ENCODE results near the gene NEK4.

Gene NEK4

DNA sequence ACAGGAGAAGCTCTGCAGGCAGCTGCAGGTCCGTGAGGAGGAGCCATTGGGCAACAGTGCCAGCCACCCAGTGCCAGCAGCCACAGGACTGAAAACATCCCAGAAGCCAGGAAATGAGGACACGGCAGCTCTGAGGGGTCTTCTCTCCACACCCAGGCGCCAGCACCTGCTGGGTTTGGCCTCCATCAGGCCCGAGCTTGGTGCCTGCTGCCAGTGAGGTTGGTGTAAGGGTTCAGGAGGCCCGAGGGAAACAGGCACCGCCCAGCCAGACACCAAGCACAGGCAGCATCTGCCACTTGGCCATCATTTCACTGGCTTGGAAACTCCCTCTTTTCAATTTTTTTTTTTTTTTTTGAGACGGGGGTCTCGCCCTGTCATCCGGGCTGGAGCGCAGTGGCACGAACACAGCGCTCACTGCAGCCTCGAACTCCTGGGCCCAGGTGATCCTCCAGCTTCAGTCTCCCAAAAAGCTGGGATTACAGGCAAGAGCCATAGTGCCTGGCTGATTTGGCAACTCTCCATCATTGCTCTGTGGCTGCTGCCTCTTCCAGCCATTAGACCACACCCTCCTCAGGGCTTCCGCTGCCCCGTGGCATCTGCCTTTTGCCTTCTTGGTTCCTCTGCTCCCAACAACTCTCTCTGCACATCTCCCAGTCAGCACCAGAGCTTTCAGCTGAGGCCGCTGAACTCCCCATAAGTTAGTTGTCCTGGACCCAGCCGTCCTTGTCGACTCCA is 22.4 kb upstream of the NEK4 start:
- DNase-seq, result peak; percentile 70

DNA sequence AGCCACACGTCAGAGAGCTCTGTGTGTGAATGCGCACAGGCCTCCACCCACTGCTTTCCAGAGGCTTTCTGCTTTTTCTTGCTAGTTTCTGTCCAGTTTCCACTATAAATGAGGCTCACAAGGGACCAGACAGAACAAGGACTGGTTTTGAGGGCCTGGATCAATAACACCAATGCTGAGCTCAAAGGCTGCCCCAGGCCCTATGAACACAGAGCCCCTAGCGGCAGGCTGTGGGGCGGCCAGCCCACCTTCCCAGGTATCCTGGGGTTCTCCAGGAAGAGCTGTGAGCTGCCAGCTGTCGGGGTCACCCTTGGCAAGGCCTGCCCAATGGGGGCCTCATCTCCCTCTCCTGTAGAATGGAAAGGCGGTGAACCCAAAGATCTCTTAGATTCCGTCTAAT is 21.7 kb upstream of the NEK4 start:
- no peak for DNase-seq

DNA sequence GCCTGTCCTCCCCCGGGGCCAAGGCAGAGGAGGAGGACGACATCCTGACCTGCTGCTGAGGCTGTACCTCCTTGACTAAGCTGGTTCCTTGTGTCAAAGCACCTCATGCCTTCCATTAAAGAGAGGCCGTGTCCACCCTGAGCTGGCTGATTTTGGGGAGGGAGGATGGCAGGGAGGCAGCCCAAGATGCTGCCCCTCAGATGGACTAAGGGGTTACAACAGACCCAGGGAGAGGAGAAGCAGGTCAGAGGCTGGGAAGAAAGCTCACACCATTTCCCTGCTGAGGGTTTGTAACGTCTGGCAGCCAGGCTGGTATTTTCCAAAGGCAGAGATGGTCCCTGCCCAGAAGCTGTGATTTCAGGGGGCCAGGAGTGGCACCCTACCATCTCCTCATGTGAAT is 21.2 kb upstream of the NEK4 start:
- no peak for DNase-seq

DNA sequence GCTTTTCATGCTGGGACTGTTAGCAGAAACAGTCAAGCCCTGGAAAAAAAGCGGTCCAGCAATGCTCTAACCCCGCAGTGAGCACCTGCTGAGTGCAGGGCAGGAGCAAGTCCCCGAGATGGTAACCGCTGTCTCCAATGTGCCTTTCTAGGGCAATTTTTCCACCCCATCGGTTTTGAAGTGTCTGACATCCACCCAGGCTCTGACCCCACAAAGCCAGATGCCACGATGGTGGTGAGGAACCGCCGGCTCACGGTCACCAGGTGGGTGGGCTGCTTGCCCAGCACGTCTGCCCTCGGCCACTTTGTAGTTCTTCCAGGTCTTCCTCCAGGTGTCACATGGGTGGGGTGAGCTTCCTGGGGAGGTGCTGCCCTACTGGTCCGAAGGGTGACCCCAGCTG is 20.6 kb upstream of the NEK4 start:
- no peak for DNase-seq

DNA sequence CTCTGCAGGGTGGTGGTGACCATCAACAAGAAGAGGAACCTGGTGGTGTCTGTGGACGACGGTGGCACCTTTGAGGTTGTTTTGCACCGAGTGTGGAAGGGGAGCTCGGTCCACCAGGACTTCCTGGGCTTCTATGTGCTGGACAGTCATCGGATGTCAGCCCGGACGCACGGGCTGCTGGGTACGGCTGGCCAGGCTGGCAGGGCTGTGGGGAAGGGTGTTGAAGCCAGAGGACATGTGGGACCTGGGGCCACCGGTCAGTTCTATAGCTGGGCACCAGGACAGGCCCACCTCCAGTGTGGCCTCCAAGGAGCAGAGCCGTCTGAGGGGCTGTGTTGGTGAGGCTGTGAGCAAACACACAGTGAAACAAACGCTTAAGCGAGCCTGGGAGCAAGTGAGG is 20.0 kb upstream of the NEK4 start:
- no peak for DNase-seq

DNA sequence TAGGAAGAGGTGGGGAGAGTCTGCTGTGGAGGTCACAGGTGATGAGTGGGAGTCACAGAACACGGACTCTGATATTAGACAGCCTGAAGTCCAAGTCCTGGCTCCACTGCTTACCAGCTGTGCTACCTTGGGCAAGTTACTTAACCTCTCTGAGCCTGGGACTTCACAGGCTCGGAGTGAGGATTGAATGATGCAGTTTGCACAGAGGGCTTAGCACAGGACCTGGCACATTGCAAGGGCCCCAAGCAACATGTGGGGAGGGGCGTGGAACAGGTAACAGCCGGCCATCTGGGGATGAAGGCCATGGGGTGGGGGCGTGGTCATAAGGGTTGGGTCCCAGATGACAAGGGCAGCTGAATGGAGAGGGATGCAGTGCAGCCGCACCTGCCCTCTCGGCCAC is 19.6 kb upstream of the NEK4 start:
- DNase-seq, result no peak

DNA sequence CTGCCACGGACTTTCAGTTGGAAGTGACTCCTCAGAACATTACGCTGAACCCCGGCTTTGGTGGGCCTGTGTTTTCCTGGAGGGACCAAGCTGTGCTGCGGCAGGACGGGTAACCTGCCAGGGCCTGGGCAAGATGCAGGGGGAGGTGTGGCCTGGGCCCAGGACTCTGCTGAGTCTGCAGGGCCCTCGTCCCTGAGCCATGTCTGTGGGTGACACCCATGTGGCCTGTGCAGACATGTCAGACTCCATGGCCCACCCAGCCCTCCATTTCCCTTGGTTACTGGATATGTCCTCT is 19.0 kb upstream of the NEK4 start:
- no peak for DNase-seq

DNA sequence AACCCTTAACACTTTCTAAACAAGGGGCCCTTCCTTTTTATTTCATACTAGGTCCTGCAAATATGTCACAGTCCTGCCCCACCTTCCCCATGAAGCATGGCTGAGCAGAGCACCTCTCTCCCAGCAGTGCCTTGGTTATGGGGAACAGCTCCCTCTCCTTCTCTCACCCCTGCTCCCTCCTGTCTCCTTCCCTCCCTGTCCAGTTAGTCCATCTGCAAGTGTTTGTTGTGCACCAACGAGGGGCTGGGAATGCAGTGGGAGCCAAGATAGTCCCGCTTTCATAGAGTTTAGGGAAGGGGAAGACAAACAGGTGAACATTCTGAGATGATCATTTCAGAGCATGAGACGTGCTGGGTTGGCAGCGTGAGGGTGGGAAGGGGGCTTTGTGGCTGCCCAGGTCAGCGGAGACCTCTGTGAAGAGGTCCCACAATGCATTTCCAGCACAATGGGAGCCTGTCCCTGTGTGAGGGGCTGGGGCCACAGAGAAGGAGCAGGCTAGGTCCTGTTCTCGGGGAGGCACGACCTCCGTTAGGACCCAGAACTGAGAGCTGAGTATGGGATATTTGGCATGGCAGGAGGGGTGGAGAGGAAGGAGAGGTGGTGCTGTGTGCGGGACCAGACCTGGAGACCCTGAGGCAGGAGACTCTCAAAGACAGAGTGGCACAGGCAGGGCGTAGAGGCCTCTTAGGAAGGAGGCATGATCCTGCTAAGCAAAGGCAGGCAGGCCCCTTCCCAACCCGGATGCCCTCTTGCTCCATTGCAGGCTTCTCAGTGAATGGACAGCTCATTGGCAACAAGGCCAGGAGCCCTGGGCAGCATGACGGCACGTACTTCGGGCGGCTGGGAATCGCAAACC is 18.4 kb upstream of the NEK4 start:
- no peak for DNase-seq

DNA sequence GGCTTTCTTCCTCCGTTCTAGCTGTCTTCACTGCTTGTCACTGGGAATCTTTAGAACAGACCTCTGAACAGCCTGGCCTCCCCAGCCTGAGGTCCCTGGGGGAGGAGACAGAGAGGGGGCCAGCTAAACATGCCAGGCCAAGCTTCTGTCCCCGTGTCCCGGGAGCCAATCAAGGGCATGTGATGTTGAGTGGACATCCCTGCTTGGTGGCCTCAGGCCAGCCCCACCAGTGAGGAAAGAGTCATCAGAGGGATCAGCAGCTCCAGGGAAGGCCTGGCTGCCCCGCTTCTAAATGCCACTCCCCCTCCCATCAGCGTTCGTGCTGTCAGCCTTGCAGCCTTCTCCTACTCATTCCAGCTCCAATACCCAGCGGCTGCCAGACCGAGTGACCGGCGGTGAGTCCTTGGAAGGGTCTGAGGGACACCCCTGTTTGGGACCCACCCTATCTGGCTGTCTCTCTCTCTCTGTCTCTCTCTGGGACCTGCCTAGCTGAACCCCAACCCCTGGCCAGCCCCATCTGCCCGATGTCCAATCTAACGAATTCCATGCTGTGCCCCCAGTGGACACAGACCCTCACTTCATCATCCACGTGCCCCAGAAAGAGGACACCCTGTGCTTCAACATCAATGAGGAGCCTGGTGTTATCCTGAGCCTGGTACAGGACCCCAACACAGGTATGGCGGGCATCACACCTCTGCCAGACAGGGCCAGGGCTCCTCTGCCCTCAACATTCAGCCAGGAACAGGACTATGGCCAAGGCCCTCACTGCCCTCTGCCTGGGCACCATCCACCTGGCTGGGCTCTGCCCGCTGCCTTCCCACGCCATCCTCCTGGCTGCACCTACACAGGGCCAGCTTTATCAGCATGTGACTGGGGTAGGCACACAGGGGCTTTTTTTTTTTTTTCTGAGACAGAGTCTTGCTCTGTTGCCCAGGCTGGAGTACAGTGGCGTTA is 17.2 kb upstream of the NEK4 start:
- DNase-seq, result no peak

DNA sequence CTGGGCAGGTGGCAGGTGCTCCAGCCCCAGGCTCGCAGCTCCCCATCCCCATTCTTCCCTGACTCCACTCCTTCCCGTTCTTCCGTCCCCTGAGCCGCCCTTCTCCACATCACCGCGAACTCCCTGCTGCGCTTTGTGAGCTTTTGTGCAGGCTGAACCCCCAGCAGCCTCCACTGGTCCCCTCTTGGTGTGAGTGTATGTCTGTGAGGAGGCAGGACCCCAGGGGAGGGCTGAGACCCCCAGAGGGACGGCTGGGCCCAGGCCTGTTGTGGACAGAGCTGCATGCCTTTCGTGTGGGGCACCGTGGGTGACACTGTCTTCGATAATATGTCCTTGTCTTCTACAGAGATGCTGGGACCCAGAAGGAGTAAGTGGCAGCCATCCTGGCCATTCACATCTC is 16.5 kb upstream of the NEK4 start:
- DNase-seq, result no peak

DNA sequence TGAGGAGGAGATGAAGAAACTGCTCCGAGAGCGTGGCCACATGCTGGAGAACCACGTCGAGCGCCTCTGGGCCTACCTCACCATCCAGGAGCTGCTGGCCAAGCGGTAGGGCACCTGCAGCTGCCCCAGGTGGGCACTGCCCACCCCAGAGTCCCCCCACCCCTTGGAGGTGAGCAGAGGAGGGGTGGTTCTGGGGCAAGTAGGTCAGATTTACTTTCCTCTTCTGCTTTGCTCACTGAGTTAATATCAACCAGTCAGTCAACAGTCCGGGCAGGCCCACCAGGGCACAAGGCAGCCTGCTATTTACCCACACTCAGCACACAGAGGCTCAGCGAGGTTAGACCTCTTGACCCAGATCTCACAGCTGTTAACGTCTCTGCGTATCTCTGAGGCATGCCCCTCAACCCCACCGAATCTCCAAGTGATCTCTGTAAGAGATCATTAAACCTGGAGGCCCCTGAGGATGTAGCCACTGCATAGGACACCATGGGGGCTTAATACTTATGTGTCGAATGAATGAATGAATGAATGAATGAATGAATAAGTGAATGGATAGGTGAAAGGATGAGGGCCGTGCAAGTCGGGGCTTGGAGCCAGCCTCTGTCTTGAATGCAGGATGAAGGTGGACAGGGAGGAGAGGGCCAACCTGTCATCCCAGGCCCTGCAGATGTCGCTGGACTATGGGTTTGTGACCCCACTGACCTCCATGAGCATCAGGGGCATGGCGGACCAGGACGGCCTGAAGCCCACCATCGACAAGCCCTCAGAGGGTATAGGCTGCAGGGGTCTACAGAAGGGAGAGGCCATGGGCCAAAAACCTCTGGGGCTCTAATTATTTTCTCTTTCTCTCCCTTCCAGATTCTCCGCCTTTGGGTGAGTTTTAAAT is 15.8 kb upstream of the NEK4 start:
- no peak for DNase-seq

DNA sequence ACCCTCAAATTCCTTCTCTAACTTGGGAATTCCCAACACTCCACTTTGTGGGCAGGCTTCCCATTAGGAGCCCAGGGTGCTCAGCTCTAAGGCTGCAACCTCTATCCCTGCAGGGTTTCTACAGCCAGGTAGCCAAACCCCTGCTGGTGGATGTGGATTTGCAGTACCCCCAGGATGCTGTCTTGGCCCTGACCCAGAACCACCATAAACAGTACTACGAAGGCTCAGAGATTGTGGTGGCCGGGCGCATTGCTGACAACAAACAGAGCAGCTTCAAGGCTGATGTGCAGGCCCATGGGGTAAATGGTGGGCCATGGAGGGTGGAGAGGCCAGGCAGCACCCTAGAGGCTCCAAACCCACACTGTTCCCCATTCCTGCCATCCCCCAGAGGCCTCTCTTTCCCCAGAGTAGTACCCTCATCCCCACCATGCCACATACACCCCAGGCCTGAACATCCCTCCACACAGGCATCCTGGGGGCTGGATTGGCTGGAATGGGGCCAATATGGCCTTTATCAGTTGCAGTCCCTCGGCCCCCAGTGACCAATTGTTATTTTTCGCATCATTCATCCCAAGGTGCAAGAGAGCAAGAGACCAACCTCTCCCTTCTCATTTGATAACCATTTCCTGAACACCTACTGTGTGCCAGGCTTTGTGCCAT is 14.3 kb upstream of the NEK4 start:
- DNase-seq, result no peak

DNA sequence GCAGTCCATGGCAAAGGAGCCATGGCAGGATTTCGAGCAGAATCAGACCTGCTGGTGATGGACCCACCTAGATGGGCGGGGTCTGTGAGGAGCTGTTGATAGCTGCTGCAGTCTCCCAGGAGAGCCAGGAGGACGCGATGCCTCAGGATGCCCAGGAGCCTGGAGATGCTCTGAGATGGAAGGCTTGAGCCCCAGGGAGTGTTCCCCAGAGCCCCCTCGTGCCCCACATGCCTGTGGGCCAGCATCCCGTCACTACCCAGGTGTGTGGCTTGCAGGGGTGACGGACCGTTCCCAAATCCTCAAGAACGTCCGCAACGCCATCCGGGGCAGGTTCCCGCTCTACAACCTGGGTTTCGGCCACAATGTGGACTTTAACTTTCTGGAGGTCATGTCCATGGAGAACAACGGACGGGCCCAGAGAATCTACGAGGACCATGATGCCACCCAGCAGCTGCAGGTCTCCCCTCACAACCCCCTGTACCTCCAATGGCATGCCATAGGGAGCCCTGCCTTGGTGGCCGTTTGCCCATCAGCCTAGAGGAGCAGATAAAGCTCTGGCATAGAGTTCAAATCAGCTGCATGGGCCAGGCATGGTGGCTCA is 13.4 kb upstream of the NEK4 start:
- DNase-seq, result no peak

DNA sequence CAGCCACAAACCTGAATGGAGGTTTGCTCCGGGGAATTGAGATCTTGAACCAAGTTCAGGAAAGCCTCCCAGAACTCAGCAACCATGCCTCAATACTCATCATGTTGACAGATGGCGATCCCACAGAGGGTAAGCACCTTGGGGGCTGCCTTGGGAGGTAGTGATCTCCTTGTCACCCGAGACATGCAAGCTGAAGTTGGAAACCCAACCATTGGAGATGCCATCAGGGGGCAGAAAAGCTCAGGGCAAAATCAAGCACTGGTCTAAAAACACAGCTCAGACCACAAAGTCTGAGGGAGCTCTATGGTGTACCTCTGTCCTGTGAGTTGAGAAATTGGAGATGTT is 12.4 kb upstream of the NEK4 start:
- DNase-seq, result no peak

DNA sequence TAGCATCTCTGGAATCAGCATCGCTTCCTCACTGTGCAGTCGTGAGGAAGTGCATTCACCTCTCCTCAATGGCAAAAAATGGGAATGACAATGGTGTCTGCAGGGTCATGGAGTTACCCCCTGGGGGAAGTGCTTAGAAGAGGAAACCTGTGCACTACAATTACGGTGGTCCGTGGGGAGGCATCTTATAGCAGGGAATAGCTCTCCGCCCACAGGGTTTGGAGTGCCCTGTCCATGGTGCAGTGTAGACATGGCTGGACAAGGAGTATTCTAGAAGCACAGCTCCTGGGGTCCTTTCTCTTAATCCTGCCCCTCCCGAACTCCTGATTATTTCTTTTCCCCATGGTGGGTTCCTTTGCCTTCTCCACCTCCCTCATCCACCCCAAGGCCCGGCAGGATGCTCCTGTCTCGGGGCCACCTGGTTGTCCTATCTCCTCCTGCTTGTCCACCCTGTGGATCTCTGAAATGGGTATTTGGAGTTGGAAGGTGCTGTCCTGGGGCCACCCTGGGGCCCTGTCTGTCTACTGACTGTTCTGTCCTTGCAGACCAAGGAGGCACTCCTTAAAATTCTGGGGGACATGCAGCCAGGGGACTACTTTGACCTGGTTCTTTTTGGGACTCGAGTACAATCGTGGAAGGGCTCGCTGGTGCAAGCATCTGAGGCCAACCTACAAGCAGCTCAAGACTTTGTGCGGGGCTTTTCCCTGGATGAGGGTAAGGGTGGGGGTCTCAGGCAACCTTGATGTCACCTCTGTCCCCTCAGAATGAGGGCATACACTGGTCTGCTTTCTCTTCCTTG is 11.9 kb upstream of the NEK4 start:
- no peak for DNase-seq

DNA sequence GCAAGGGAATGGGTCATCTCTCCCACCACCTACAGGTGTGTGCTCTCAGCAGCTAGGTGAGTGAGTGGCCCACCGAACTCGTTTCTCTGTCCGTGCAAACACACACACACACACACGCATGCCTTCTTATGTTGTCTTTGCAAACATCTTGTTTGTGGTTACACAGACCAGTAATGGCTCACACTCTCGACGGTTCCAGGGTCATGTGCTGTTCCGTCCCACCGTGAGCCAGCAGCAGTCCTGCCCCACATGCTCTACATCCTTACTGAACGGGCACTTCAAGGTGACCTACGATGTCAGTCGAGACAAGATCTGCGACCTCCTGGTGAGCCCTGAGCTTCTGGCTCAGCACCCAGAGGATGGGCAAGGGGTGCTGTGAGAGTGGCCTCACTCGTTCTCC is 11.0 kb upstream of the NEK4 start:
- no peak for DNase-seq

DNA sequence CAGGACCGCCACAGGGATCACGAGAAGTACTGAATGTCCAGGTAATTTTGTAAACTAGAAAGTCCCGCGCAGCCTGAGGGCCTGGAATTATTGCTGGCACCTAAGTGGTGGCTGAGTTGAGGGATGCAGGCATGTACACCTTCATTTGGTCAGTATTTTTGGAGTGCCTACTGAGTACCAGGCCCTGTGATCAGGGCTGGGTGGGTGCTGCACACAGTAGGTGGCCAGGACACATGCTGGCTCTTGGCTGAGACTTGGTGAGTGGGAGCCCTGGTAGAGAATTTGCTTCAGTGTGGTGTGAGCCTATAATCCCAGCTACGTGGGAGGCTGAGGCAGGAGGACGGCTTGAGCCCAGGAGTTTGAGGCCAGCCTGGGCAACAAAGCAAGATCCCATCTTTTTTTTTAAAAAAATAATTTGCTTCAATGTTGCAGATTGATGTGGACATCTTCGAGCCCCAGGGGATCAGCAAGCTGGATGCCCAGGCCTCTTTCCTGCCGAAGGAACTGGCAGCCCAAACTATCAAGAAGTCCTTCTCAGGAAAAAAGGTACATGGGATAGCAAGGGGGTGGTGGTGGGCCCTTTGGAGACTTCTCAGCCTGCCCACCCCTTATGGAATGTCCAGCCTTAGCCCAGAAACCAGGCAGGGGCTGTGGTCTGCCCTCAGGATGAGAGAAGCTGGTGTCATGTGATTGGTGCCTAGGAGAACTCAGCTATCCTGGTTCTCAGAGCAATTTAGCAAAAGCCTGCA is 9.3 kb upstream of the NEK4 start:
- DNase-seq, result no peak

DNA sequence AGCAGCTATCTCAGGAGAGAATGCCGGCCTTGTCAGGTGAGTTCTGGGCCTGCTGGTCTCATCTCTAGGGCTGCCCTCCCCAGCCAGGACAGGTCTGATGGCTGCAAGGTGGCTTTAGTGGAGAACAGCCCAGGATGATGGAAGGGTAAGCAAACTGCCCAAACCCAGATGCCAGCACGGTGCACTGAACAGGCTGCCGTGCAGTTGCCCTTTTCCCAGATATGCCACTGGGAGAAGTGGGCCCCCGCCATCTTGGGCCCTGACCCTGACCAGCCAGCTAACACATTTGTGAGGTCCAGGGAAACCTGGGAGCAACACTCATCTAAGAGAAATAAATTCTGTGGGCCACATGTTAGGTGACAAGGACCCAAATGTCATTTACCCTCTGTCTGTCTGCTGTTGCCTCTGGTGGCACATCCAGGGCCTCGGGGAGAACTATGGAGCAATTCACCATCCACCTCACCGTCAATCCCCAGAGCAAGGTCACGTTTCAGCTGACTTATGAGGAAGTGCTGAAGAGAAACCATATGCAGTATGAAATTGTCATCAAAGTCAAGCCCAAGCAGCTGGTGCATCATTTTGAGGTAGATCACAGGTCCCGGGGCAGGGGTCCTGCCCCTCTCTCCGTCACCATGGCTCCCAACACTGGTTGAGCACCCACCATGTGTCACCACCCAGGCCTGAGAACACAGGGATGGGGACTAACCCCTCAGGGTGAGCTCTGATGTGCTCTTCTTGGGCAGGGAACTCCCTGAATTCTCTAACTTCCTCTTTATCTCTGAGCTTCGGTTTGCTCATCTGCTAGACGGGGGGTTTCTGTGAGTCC is 8.5 kb upstream of the NEK4 start:
- peak; percentile 31 for DNase-seq
